H1 (cell line): ENCODE measurements around the gene PRKAR2A. TPM values are rescaled to one million over a fixed set of nuclear protein-coding genes. Genes with fewer than 3 reads are reported as not detected.

Experiments used
- CTCF ChIA-PET: fragments of 300-600 bp; sonication (Branson Sonifier 250); formaldehyde crosslinking; loops from one replicate; lab custom pipeline; 2021; ENCODE audit not compliant: partially characterized antibody; lab: Charles Lee
- POLR2A ChIA-PET: fragments of 300-600 bp; sonication (Branson Sonifier 250); formaldehyde crosslinking; loops from one replicate; lab custom pipeline; 2021; ENCODE audit warnings: inconsistent platforms; ENCODE audit not compliant: partially characterized antibody; lab: Charles Lee
- DNase-seq, 2 experiments: peaks; one replicate each; pipeline versions ENCODE4 v3.0.0 to v3.0.0-alpha.2; 2010 to 2022; ENCODE audit warnings: low spot score in 2 of 2, low read depth in 1 of 2, mixed read lengths in 1 of 2
- FAIRE-seq: peaks from 2 replicates; lab custom pipeline; 2011; peaks lifted over from hg19 to GRCh38; lab: Jason Lieb, UNC
- H2AFZ ChIP-seq: 2 replicates; pipeline ENCODE4 v1.8.1; 2012; ENCODE audit warnings: low read length, inconsistent platforms
- H2AK5ac ChIP-seq: 2 replicates; pipeline ENCODE4 v1.6.1; 2013; ENCODE audit warnings: low read depth, low read length
- H2BK120ac ChIP-seq: replicated peaks from 2 replicates; pipeline ENCODE3; 2013; ENCODE audit warnings: low read depth, low read length, inconsistent platforms
- H2BK12ac ChIP-seq: 2 replicates; pipeline ENCODE4 v1.6.1; 2013; ENCODE audit warnings: low read depth, low read length
- H2BK15ac ChIP-seq: 2 replicates; pipeline ENCODE4 v1.6.1; 2013; ENCODE audit warnings: low read length
- H2BK20ac ChIP-seq: 2 replicates; pipeline ENCODE4 v1.6.1; 2013; ENCODE audit warnings: low read length
- H2BK5ac ChIP-seq: 2 replicates; pipeline ENCODE4 v1.6.1; 2013; ENCODE audit warnings: low read depth, low read length
- H3K14ac ChIP-seq: 2 replicates; pipeline ENCODE4 v1.6.1; 2013; ENCODE audit warnings: inconsistent platforms; ENCODE audit not compliant: insufficient read length
- H3K18ac ChIP-seq: 2 replicates; pipeline ENCODE4 v1.6.1; 2013; ENCODE audit warnings: low read length; ENCODE audit errors: extremely low read depth
- H3K23ac ChIP-seq: 2 replicates; pipeline ENCODE4 v1.6.1; 2013; ENCODE audit warnings: inconsistent platforms; ENCODE audit not compliant: insufficient read length
- H3K23me2 ChIP-seq: 2 replicates; pipeline ENCODE4 v1.6.1; 2013; ENCODE audit warnings: low read depth, low read length
- H3K27ac ChIP-seq: 2 replicates; pipeline ENCODE4 v1.6.1; 2011; ENCODE audit warnings: low read depth, low read length, inconsistent platforms
- H3K27me3 ChIP-seq, 4 experiments: replicated peaks in 1 of 4; 1 replicate in 1 of 4; 2 replicates in 3 of 4; pipeline versions ENCODE4 v1.6.1 to v1.8.1; 2011 to 2013; ENCODE audit warnings: low read length in 3 of 4, mild to moderate bottlenecking in 3 of 4, inconsistent platforms in 2 of 4, mixed read lengths in 2 of 4, moderate library complexity in 1 of 4; ENCODE audit not compliant: control insufficient read depth in 3 of 4, insufficient read depth in 3 of 4; ENCODE audit errors: extremely low read depth in 1 of 4
- H3K36me3 ChIP-seq, 4 experiments: 2 replicates each; pipeline versions ENCODE4 v1.6.1 to v1.8.1; 2011 to 2013; ENCODE audit warnings: mild to moderate bottlenecking in 4 of 4, low read length in 3 of 4, moderate library complexity in 2 of 4, control low read depth in 1 of 4, inconsistent platforms in 1 of 4; ENCODE audit not compliant: insufficient read depth in 4 of 4, control insufficient read depth in 2 of 4
- H3K4ac ChIP-seq: replicated peaks from 2 replicates; pipeline ENCODE3; 2013; ENCODE audit warnings: low read length, low read depth, mixed read lengths, inconsistent platforms; ENCODE audit not compliant: insufficient read length
- H3K4me1 ChIP-seq, 4 experiments: replicated peaks in 1 of 4; 1 replicate in 1 of 4; 2 replicates in 3 of 4; pipeline versions ENCODE4 v1.6.1 to v1.8.1; 2011 to 2013; ENCODE audit warnings: low read length in 3 of 4, inconsistent platforms in 2 of 4, mixed read lengths in 1 of 4; ENCODE audit not compliant: insufficient read depth in 4 of 4, control insufficient read depth in 3 of 4
- H3K4me2 ChIP-seq, 2 experiments: 2 replicates each; pipeline versions ENCODE4 v1.6.1 to v1.8.1; 2011 to 2013; ENCODE audit warnings: low read depth in 2 of 2, low read length in 2 of 2, control low read depth in 1 of 2, inconsistent platforms in 1 of 2, mild to moderate bottlenecking in 1 of 2; ENCODE audit not compliant: insufficient read depth in 1 of 2
- H3K4me3 ChIP-seq, 4 experiments: fragments of 200-600, 300-600 bp in 1 of 4; sonication (generic), shearing (Covaris generic), sonication (Bioruptor Twin) in 1 of 4; 2 replicates each; pipeline versions ENCODE4 v1.5.1 to v1.8.1; 2011 to 2016; ENCODE audit warnings: low read length in 4 of 4, low read depth in 3 of 4, control low read depth in 2 of 4, inconsistent platforms in 2 of 4, mild to moderate bottlenecking in 2 of 4, mixed read lengths in 1 of 4, moderate library complexity in 1 of 4; ENCODE audit not compliant: insufficient read depth in 2 of 4; ENCODE audit errors: extremely low read depth in 1 of 4
- H3K56ac ChIP-seq: replicated peaks from 2 replicates; pipeline ENCODE3; 2013; ENCODE audit warnings: low read depth, mild to moderate bottlenecking, mixed read lengths, low read length, inconsistent platforms; ENCODE audit not compliant: insufficient read length
- H3K79me1 ChIP-seq: 2 replicates; pipeline ENCODE4 v1.6.1; 2013; ENCODE audit warnings: low read depth, low read length, control low read depth
- H3K79me2 ChIP-seq, 2 experiments: 2 replicates each; pipeline versions ENCODE4 v1.6.1 to v1.8.1; 2012 to 2013; ENCODE audit warnings: low read length in 2 of 2, mild to moderate bottlenecking in 2 of 2, inconsistent platforms in 1 of 2; ENCODE audit not compliant: insufficient read depth in 2 of 2, control insufficient read depth in 1 of 2
- H3K9ac ChIP-seq, 4 experiments: replicated peaks in 1 of 4; 1 replicate in 1 of 4; 2 replicates in 3 of 4; pipeline versions ENCODE4 v1.6.1 to v1.8.1; 2011 to 2013; ENCODE audit warnings: low read depth in 3 of 4, low read length in 3 of 4, control low read depth in 2 of 4, mild to moderate bottlenecking in 2 of 4, moderate library complexity in 2 of 4, inconsistent platforms in 1 of 4; ENCODE audit errors: extremely low read depth in 1 of 4
- H3K9me3 ChIP-seq, 2 experiments: 2 replicates each; pipeline versions ENCODE4 v1.6.1 to v1.8.1; 2012 to 2013; ENCODE audit warnings: mild to moderate bottlenecking in 2 of 2, moderate library complexity in 2 of 2, control low read depth in 1 of 2, inconsistent platforms in 1 of 2, low read depth in 1 of 2, low read length in 1 of 2, mixed read lengths in 1 of 2; ENCODE audit not compliant: insufficient read depth in 2 of 2
- H4K20me1 ChIP-seq, 2 experiments: replicated peaks in 1 of 2; 2 replicates each; pipeline versions ENCODE3 to v1.8.1; 2011 to 2013; ENCODE audit warnings: inconsistent platforms in 2 of 2, low read length in 2 of 2, mild to moderate bottlenecking in 1 of 2; ENCODE audit not compliant: insufficient read depth in 2 of 2, control insufficient read depth in 1 of 2
- H4K5ac ChIP-seq: 2 replicates; pipeline ENCODE4 v1.6.1; 2013; ENCODE audit warnings: low read length, low read depth, mixed read lengths, inconsistent platforms; ENCODE audit not compliant: insufficient read length
- H4K8ac ChIP-seq: 2 replicates; pipeline ENCODE4 v1.8.0; 2013; ENCODE audit warnings: mild to moderate bottlenecking, moderate library complexity, low read length, inconsistent platforms; ENCODE audit not compliant: insufficient read depth; ENCODE audit errors: extremely low read depth
- H4K91ac ChIP-seq: replicated peaks from 2 replicates; pipeline ENCODE3; 2013; ENCODE audit warnings: low read length, mixed read lengths, inconsistent platforms; ENCODE audit not compliant: insufficient read length
- TCF12 ChIP-seq: IDR thresholded peaks from 2 replicates; pipeline ENCODE4 v1.6.1; 2011; ENCODE audit warnings: low read depth, mild to moderate bottlenecking, low read length
- WGBS, 2 experiments: shearing (Covaris generic) in 1 of 2; methylation state at CpG; one replicate each; pipeline versions ENCODE4 v1.1.6 to v1.1.7; 2013 to 2015; ENCODE audit warnings: low lambda C conversion rate in 2 of 2, mixed read lengths in 2 of 2, inconsistent platforms in 1 of 2, low coverage in 1 of 2, missing lambda C conversion rate in 1 of 2; ENCODE audit not compliant: insufficient replicate concordance in 2 of 2, insufficient coverage in 1 of 2, insufficient read length in 1 of 2; ENCODE audit errors: extremely low coverage in 1 of 2, missing lambda C conversion rate in 1 of 2; 5-methylcytosine and 5-hydroxymethylcytosine counted together
- polyA plus RNA-seq, 7 experiments: library from polyadenylated mRNA; depleted of rRNA in 3 of 7; stranded (reverse) in 5 of 7; unstranded in 2 of 7; fragments of >200 nt in 5 of 7; fragments of 200-250 nt in 2 of 7; gene quantifications; 1 replicate in 5 of 7; 2 replicates in 1 of 7; 4 replicates in 1 of 7; pipeline versions ENCODE4 v1.2.1 to v1.2.3, GENCODE V29; 2011 to 2013; ENCODE audit warnings: missing spikeins in 2 of 7, mixed read lengths in 2 of 7
- total RNA-seq: library from RNA; stranded (reverse); fragmentation: NEBNext Ultra II Directional; extraction: Animal tissue kit (Norgen Biotek cat#: 25700); gene quantifications from 2 replicates; pipeline ENCODE4 v1.2.1, GENCODE V29; 2021
- TF ChIP-seq, protein P1 (sequence below): IDR thresholded peaks from 2 replicates; pipeline ENCODE4 v1.6.1; 2011; ENCODE audit warnings: low read depth, mild to moderate bottlenecking, low read length; ENCODE audit not compliant: insufficient read depth

PRKAR2A gene
- total and polyA plus RNA-seq, 2 of the 8 experiments (the other 6 are each of a cell fraction or from before 2014, with no cell fraction given) = 6.3 to 42.4 TPM

DNA sequence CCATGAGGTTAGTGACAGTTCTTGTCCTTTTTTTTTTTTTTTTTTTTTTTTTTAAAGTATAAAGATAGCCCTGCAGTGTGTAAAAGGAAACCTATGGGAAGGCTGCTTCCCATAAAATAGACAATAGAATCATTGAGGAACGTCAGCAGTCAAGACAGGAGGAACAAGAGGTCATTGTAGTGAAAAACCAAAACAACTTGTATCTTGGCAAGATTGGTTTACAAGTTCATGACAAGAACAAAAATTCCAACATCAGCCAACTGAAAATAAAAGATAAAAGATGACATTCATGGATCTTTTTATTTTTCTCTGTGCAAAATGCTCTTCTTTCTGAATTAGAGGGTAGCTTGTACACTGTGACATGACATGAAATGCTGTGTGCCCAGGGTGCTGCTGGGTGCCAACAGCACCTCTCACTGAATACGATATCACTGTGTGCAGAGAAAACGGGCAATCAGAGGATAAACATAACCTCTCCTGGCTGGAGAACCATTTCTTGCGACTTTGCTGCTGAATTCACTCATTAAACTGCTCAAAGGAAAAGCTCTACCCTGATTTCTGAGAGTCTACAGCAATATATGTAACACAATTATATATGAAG lies 100.6 kb downstream of the PRKAR2A start:
- no peak overlapping the region for H3K4me3 ChIP-seq
- no peak overlapping the region for H2BK12ac ChIP-seq
- no peaks in the 10 kb centered on the region for H3K23me2 ChIP-seq
- no peak overlapping the region for H4K91ac ChIP-seq
- CTCF ChIA-PET = interaction anchor here (0.6 to 1.4 kb wide), 4 partner anchors 8 to 194 kb away, joined by 3 to 4 read pairs (median 4); no protein-coding TSS in a partner anchor
- no peak overlapping the region for H3K18ac ChIP-seq
- H3K4me1 ChIP-seq = no peaks in the 10 kb centered on the region
- WGBS, 2 experiments = 84% methylated on average over 4 of the region's 4 CpGs; no CpG with 5 or more reads in 1 of the 2 experiments
- no peaks in the 10 kb centered on the region for H3K79me2 ChIP-seq
- FAIRE-seq (no peak), DNase-seq (no peak)
- H3K23ac ChIP-seq = no peak overlapping the region
- TF ChIP-seq TCF12 = no peak
- TF ChIP-seq, protein P1, sequence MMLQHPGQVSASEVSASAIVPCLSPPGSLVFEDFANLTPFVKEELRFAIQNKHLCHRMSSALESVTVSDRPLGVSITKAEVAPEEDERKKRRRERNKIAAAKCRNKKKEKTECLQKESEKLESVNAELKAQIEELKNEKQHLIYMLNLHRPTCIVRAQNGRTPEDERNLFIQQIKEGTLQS = no peak
- H2AK5ac ChIP-seq = no peak overlapping the region
- H4K5ac ChIP-seq = no peak overlapping the region
- no peaks in the 10 kb centered on the region for H4K20me1 ChIP-seq
- H3K56ac ChIP-seq = no peak overlapping the region
- H4K8ac ChIP-seq = no peak overlapping the region
- no peak overlapping the region for H3K14ac ChIP-seq
- no peak overlapping the region for H3K4me2 ChIP-seq
- no peaks in the 10 kb centered on the region for H3K27me3 ChIP-seq
- H2BK5ac ChIP-seq = no peak overlapping the region; the same call in 1 of the 2 replicates
- no peaks in the 10 kb centered on the region for H3K79me1 ChIP-seq
- no peak overlapping the region for H2BK15ac ChIP-seq
- POLR2A ChIA-PET = interaction anchor here (0.5 kb wide), 1 partner anchor 11 kb away, joined by 5 read pairs; no protein-coding TSS in a partner anchor
- H2AFZ ChIP-seq = no peak overlapping the region
- H2BK120ac ChIP-seq = no peak overlapping the region
- no peak overlapping the region for H3K9ac ChIP-seq
- H3K27ac ChIP-seq = no peak overlapping the region
- no peak overlapping the region for H2BK20ac ChIP-seq
- H3K36me3 ChIP-seq = peaks cover 0 to 6% (median 0%) of the 10 kb centered on the region in 4 experiments; a peak in 2 of 8 replicates
- no peak overlapping the region for H3K4ac ChIP-seq
- no peaks in the 10 kb centered on the region for H3K9me3 ChIP-seq
